HFF-Myc (cell line): ENCODE data around the gene RBM38.
"Not testable (repeated sequence)": the region's sequence is repeated elsewhere in the genome, so short reads cannot be mapped to it uniquely, and the experiment has no call there.

Experiments used
- DNase-seq: peaks from one replicate; pipeline ENCODE4 v3.0.0-alpha.2; 2011; ENCODE audit warnings: low read depth; ENCODE audit errors: extremely low read depth
- H3K4me3 ChIP-seq: replicated peaks from 2 replicates; pipeline ENCODE4 v1.5.1; 2011; ENCODE audit warnings: low read depth, mild to moderate bottlenecking, control low read depth, low read length
- CTCF ChIP-seq: IDR thresholded peaks from 2 replicates; pipeline ENCODE4 v1.5.1; 2012; ENCODE audit warnings: mild to moderate bottlenecking, low read depth, low read length, control low read depth; ENCODE audit errors: missing control alignments

The RBM38 gene

GRCh38 chr20:57390604-57391438, at the start of gene RBM38:
Gene RBM38 (plus strand): TSS chr20:57391396. CDS start chr20:57391582, 186 bp downstream.
- peak within 1 kb of the TSS; percentile 71 for H3K4me3 ChIP-seq
- DNase-seq: no peak
- no peak for TF ChIP-seq CTCF

- TF ChIP-seq CTCF: no peak
- H3K4me3 ChIP-seq: no peak overlapping the region
- no peak for DNase-seq
Measured at GRCh38 chr20:57341663-57342062, 49.5 kb upstream of the RBM38 start.

GRCh38 chr20:57342829-57343228, 48.4 kb upstream of the RBM38 start:
- no peak overlapping the region for H3K4me3 ChIP-seq
- no peak for DNase-seq
- no peak for TF ChIP-seq CTCF

- peak; percentile 66 for TF ChIP-seq CTCF
- DNase-seq: peak; percentile 50
- no peak overlapping the region for H3K4me3 ChIP-seq
Measured at GRCh38 chr20:57346477-57346876, 44.7 kb upstream of the RBM38 start.

GRCh38 chr20:57347393-57347792, 43.8 kb upstream of the RBM38 start:
- no peak overlapping the region for H3K4me3 ChIP-seq
- TF ChIP-seq CTCF: no peak
- no peak for DNase-seq

- H3K4me3 ChIP-seq, DNase-seq: not testable (repeated sequence)
Measured at GRCh38 chr20:57348200-57348921, 42.8 kb upstream of the RBM38 start.

GRCh38 chr20:57348922-57349574, 42.1 kb upstream of the RBM38 start:
- not testable (repeated sequence) for DNase-seq, H3K4me3 ChIP-seq
